ENCODE data around the gene TUSC2.
"Not testable (repeated sequence)": the region's sequence is repeated elsewhere in the genome, so short reads cannot be mapped to it uniquely, and the experiment has no call there.

Gene TUSC2

DNA sequence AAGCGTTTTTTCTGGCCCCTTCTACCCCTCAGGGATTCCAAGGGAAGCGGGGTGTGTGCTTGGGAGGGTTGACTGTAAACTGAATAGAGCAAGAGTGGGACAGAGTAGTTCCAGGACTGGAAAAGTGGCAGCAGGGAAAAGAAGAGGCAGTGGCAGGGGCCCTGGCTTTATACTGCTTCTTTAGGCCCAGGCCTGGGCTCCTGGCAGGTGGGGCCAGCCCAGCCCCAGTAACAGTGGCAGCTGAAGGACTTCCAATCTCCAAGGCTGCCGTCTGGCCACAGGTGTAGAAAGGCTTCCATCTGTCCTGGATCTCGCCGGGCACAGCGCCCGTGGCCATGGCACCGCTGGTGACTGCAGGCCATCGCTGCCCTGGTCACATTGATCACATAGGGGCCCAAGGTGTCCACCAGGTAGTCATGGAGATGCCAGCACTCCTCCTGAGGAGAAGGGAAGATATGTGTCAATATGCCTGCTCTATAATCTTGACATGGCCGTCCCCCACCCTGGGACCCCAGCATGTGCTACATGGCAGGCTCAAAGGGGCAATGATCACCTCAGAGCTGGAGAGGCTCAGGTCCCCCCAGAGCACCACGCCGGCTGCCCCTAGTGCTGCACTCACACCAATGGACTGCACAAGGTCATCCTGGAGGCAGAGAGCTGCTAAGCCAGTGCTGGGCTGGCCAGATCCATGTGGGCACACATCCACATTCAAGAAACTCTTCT lies 34.8 kb downstream of the TUSC2 start:
- DNase-seq, result no peak

DNA sequence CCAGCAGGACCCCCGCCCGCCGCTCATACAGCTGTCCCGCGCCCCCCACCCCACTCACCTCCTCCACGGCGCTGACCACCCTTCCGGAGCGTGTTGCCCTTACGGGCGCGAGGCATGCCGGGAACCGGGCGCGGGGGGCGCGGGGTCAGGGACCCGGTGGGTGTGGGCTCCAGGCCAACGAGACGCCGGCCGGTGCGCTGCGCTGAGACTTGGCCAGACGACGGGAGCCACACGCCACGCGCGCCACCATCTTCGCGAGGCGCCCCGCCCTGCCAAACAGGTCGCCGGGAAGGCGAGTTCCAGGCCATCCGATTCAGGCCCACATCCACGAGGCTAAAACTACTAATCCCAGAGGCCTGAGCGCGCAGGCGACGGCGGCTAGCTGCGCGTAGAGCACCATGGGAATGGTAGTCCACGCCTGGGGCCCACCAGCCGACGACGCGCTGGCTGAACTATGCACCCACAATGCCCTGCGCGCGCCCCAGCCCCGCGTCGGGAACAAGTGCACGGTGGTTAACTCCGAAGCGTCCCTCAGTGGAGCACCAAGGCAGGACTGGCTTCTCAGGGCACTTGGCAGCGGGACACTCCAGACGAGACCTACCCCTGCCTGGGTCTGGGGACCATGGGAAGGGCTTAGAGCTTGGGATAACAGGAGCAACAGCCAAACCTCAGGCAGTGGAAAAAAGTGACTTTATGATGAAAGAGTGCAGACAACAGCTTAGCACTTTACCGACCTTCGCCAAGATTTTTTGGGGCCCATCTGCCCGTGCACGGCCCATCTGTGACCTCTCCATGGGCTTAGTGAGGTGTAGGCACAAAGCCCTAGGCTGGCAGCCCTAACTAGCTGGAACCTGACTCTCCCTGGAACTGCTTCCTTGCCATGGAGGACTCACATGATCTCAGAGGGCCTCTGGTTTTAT lies 35.6 kb downstream of the TUSC2 start, which contains the start of gene IFRD2:
Gene IFRD2 (minus strand): TSS at position 271 of the 920 bp plus-strand sequence. CDS start 155 bp downstream, at position 116.
- DNase-seq, result peak; percentile 94 to 95

DNA sequence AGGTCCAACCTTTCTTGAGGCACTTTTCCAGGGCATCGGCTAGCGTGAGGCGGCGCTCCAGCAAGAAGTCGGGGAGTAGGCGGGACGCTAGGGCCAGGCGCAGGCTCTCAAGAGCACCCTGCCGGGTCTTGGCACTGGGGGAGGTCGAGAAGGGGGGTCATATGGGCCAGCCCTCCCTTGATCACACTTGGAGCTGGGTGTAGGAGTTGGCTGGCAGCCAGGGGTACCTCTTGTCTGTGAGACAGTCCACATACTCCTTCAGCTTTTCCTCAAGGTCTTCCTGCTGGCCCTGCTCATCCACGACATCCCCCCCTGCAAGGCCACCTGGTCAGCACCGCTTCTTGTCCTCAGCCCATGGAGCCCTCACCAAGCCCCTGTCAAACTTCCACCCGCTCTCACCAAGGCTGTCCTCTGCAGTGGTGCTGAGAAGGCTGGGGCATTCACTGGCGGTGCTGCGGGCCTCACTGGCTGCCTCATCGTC lies 37.8 kb downstream of the TUSC2 start:
- no peak for DNase-seq

DNA sequence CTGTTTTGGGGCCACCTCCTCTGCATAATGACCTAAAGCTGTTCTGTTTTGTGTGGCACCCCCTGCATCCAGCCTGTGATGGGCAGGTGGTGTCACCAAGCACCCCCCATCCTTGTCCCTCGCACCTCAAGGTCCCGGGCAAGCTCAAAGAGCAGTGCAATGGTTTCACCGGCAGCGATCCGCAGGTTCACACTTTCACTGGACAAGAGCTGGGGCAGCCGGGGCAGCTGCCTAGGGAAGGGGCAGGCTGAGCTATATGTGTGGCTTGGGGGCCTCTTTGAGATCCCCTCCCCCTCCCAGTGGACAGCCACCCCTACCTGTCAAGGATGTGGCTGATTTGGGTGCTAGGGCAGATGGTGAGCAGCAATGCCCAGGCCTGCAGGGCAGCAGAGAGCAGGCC lies 38.9 kb downstream of the TUSC2 start:
- DNase-seq, result no peak

DNA sequence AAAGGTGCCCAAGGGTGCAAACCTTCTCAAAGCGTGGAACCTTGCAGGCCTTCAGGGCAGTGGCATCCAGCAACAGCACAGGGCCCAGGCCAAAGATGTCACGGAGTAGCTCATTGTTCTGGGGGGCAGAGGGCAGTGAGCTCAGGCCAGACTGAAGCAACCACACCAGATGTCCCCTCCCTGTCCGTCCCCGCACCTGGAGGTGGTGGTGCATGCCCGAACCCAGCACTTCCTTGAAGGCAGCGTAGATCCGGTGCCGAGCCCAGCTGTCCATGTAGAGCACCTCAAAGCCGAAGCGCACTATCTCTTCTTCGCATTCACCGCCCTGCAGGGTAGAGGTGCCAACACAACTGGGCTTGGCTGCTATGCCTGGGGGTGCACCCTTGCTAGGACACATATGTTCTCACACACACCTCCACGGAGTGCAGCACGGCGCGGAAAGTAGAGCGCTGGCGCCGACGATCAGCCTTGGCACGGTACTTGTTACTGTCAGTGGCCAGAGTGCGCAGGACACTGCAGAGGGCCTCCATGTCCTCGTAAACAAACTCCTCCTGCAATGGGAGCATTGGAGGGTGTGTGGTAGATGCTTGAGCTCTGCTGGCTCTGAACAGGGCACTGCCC lies 39.5 kb downstream of the TUSC2 start:
- no peak for DNase-seq

DNA sequence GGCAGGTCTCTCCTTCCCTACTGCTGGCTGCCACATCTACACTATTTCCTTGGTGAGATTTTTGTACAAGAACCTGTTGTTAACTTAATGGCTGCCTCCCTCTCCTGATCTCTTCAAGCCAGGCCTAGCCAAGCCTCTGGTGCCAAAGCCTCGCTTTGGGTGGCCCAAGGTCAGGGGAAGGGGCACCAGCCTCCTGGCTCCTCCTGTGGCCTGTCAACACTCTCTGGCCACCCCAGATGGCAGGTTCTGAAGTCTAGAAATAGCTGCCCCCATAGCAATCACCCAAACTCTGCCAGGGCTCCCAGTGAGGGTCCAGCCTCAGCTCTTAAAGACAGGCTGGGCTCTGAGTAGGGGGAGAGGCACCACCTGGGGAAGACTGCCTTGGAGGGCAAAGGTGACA lies 40.8 kb downstream of the TUSC2 start:
- DNase-seq, result no peak

DNA sequence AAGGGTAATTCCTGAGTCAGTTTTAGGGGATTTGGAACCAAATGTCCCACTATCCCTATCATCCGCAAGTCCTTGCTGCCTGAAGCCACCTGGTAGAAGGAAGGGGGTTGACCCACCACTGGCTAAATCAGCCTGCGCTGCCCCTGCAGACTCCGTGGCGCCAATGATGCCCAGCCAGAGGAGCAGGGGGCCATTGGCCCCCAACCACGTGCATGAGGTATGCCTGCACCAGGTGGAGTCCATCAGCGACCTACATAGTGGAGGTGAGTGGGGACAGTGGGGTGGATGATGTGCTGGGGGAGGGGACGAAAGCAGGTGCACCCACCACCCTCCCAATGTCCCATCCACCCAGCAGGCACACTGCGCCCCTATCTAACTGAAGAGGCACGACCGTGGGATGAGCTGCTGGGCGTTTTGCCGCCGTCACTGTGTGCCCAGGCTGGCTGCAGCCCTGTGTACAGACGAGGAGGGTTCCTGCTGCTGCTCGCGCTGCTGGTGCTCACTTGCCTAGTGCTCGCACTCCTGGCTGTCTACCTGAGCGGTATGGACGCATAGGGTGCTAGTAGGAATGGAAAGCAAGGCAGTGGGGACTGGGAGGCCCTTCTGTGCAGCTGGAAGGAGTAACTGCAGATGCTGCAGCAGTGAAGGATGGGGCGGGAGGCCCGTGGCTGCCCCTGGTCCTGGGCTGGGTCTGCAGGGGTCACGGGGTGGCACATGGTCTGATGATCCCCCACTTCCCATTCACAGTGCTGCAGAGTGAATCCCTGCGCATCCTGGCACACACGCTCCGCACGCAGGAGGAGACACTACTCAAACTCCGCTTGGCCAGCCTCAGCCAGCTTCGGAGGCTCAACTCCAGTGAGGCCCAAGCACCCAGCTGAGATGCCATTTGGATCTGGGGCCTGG lies 41.4 kb downstream of the TUSC2 start:
- DNase-seq, result no peak

DNA sequence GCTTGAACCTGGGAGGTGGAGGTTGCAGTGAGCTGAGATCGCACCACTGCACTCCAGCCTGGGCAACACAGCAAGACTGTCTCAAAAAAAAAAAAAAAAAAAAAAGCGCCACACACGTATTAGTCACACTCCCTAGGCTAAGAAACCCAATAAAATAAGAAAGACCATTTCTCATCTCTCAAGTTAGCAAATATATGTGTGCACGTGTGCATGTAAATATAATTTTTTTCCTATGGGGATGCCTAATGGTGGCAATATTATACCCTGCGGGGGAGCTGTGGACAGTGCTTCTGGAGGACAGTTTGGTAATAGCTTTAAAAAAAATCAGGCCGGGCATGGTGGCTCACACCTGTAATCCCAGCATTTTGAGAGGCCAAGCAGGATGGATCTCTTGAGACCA lies 43.9 kb downstream of the TUSC2 start:
- not testable (repeated sequence) for DNase-seq

DNA sequence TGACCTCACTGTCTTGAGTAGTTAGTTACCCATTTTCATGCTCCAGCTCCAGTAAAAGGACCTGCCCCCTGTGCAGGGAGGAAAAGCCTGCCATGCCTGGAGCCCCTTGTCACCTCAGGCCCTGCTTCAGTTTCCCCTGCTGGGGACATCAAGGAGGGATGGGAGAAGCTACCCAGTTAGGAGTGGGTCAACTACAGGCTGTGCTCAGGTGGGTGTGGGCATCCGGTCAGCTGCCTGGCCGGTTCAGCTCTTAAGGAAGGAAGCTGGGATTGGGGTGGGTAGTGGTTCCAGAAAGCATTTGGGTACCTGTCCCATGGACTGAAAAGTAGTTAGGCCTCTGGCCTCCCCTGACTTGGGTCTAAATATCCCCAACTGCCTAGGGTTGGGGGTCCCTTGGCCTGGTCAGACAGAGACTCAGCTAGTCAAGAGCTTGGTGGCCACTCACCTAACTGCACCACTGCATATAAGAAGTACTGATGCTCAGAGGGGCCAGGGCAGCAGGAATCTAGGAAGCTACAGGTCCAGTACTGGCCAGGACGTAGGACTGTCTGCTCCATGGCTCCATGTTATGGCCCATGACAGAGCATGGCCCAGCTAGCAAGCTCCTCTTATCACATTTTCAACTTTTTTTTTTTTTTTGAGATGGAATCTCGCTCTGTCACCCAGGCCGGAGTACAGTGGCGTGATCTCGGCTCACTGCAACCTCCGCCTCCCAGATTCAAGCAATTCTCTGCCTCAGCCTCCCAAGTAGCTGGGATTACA lies 48.6 kb downstream of the TUSC2 start:
- no peak for DNase-seq

DNA sequence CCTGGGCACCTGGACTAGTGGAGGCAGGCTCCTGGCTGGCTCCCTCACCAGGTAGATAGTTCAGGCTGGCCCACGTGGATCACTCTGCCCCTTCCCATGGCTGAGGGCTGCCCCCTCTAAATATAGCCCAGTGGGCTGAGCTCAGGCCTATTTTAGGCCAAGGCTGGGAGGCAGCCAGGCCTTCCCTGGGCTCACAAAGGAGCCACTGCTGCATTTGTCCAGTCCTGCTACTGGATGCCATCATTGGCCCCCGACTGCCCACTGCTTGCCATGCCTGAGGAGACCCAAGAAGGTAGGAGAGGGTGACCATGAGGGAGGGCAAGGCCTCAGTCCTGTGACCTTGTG lies 49.2 kb downstream of the TUSC2 start, which contains the start of gene LSMEM2:
Gene LSMEM2 (plus strand): TSS at position 208 of the 345 bp plus-strand sequence. CDS start 27 bp downstream, at position 235.
- DNase-seq, result no peak

DNA sequence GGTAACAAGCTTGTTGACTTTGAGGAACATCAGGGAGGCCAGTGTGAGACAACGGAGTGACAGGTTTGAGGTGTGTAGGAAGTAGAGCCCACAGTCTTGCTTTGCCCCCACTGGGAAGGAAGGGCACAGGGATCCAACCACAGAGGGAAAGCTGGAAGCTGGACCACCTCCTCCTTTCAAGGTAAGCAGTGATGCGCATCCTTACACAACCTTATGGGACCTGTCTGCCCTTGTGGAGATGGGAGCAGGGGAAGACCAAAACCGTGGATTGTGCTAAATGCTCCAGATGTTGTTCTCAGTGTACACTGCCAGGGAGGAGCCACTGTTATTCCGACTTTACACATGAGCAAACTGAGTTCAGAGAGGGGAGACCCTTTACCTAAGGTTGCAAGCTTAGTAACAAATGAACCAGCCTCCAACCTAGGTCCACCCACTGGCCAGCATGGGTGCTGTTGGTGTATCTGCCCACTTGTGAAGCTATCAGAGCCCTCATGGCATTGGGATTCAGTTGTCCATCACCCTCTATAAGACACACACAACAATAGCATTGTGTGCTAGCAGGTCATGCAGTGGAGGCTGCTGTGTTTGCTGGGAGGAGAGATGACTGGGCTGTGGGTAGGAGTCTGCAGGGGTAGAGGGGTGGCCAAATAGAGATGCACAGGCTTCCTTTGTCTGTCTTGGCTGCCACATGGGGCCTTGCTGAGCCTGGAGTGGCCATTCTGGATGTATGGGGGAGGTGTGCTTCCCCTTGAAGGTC lies 49.7 kb downstream of the TUSC2 start:
- no peak for DNase-seq

DNA sequence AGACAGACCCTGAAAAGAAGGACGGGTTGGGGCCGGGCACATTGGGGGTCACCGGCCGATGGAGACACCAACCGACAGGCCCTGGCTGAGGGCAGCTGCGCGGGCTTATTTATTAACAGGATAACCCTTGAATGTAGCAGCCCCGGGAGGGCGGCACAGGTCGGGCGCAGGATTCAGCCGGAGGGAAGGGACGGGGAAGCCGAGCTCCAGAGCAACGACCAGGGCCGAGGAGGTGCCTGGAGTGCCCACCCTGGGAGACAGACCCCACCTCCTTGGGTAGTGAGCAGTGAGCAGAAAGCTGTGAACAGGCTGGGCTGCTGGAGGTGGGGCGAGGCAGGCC lies 51.3 kb downstream of the TUSC2 start:
- DNase-seq, result no peak

DNA sequence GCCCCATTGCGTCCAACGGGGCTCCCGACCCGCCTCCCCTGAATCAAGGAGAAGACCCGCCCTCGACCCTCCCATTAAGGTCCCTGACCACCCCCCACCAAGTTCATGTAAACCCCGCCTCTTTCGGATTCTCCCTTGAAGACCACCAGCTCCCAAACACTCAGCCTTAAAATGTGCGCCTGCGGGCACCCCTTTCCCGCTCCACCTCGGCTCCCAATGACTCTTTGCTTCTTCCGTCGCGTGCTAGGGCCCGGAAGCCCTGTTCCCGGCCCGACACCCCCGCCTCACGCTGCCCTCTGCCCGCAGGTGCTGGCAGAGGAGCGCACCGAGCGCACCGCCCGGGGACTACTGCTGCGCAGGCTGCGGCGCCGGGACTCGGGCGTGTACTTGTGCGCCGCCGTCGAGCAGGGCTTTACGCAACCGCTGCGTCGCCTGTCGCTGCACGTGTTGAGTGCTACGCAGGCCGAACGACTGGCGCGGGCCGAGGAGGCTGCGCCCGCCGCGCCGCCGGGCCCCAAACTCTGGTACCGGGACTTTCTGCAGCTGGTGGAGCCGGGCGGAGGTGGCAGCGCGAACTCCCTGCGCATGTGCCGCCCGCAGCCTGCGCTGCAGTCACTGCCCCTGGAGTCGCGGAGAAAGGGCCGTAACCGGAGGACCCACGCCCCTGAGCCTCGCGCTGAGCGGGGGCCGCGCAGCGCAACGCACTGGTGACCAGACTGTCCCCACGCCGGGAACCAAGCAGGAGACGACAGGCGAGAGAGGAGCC lies 51.8 kb downstream of the TUSC2 start:
- peak; percentile 35 to 50 for DNase-seq

DNA sequence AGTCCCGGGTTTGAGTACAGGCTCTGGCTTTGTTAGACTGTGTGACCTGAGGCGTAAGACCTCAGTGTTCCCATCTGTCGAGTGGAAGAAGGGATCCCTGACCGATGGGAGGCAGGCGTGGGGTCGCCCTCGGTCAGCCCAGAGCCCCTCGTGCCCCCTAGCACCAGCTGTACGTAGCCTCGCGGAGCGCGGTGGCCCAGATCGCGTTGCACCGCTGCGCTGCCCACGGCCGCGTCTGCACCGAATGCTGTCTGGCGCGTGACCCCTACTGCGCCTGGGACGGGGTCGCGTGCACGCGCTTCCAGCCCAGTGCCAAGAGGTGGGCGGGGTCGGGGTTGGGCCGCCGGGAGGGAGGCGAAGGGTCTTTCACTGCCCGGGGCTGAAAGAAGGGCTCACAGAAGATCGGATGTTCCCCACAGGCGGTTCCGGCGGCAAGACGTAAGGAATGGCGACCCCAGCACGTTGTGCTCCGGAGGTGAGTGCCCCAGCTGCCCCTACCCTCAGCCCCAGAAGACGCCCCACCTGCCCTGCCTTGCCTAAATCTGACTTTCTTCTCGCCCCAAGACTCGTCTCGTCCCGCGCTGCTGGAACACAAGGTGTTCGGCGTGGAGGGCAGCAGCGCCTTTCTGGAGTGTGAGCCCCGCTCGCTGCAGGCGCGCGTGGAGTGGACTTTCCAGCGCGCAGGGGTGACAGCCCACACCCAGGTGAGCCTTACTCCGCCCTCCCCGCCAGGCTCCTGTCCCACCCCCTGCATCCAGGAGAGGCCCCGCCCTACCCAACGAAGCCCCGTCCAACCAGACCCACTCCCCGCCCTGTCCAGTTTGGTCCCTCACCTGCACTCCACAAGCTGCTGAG lies 52.7 kb downstream of the TUSC2 start:
- DNase-seq, result no peak

All from stimulated activated CD4-positive, alpha-beta T cell treated with anti-CD3 and anti-CD28 coated beads, Interleukin-2, amount 100 ng/mL, for 24 hours (primary cell).